HEK293 (cell line): ENCODE measurements around the gene EIF4B.
A peak's percentile ranks its signal among the peaks of the same experiment; 100 is the strongest.

Experiments
- GLIS1 ChIP-seq: fragments of 450-650 bp; formaldehyde crosslinking; IDR thresholded peaks from 2 replicates; pipeline ENCODE4 v1.5.1; 2016; ENCODE audit warnings: missing biosample characterization, missing genetic modification characterization
- HOXA7 ChIP-seq: sonication (generic); formaldehyde crosslinking; IDR thresholded peaks from 2 replicates; pipeline ENCODE4 v1.8.1; 2022; ENCODE audit warnings: missing genetic modification reagents, borderline replicate concordance
- KLF9 ChIP-seq: fragments of 450-650 bp; formaldehyde crosslinking; IDR thresholded peaks from 2 replicates; pipeline ENCODE4 v1.5.1; 2016; ENCODE audit warnings: missing biosample characterization, missing genetic modification characterization, low read depth
- OVOL3 ChIP-seq: fragments of 450-650 bp; formaldehyde crosslinking; IDR thresholded peaks from 2 replicates; pipeline ENCODE4 v1.5.1; 2016; ENCODE audit warnings: missing biosample characterization, missing genetic modification characterization
- PRDM10 ChIP-seq: fragments of 450-650 bp; formaldehyde crosslinking; IDR thresholded peaks from 2 replicates; pipeline ENCODE4 v1.5.1; 2016; ENCODE audit warnings: missing biosample characterization, missing genetic modification characterization
- SP2 ChIP-seq: fragments of 450-650 bp; formaldehyde crosslinking; IDR thresholded peaks from 2 replicates; pipeline ENCODE4 v1.5.1; 2016; ENCODE audit warnings: missing biosample characterization, missing genetic modification characterization
- YY2 ChIP-seq: fragments of 450-650 bp; formaldehyde crosslinking; IDR thresholded peaks from 2 replicates; pipeline ENCODE4 v1.5.1; 2016; ENCODE audit warnings: missing biosample characterization, missing genetic modification characterization
- ZBTB10 ChIP-seq: fragments of 450-650 bp; formaldehyde crosslinking; IDR thresholded peaks from 2 replicates; pipeline ENCODE4 v1.5.1; 2016; ENCODE audit warnings: missing biosample characterization, missing genetic modification characterization
- ZBTB17 ChIP-seq: fragments of 450-650 bp; formaldehyde crosslinking; IDR thresholded peaks from 2 replicates; pipeline ENCODE4 v1.5.1; 2016; ENCODE audit warnings: missing biosample characterization, missing genetic modification characterization
- ZBTB26 ChIP-seq: fragments of 450-650 bp; formaldehyde crosslinking; optimal IDR thresholded peaks from 2 replicates; pipeline ENCODE3; 2016; ENCODE audit warnings: missing biosample characterization, mild to moderate bottlenecking, missing genetic modification characterization
- ZBTB48 ChIP-seq: fragments of 450-650 bp; formaldehyde crosslinking; IDR thresholded peaks from 2 replicates; pipeline ENCODE4 v1.5.1; 2016; ENCODE audit warnings: missing biosample characterization, missing genetic modification characterization
- ZFP37 ChIP-seq: fragments of 450-650 bp; formaldehyde crosslinking; IDR thresholded peaks from 2 replicates; pipeline ENCODE4 v1.5.1; 2016; ENCODE audit warnings: missing biosample characterization, missing genetic modification characterization
- ZIC2 ChIP-seq: fragments of 450-650 bp; formaldehyde crosslinking; IDR thresholded peaks from 2 replicates; pipeline ENCODE4 v1.5.1; 2016; ENCODE audit warnings: missing biosample characterization, missing genetic modification characterization
- ZNF2 ChIP-seq: fragments of 450-650 bp; formaldehyde crosslinking; IDR thresholded peaks from 2 replicates; pipeline ENCODE4 v1.5.1; 2016; ENCODE audit warnings: missing biosample characterization, missing genetic modification characterization
- ZNF311 ChIP-seq: fragments of 450-650 bp; formaldehyde crosslinking; IDR thresholded peaks from 2 replicates; pipeline ENCODE4 v1.5.1; 2017; ENCODE audit warnings: missing biosample characterization, missing genetic modification characterization, borderline replicate concordance
- ZNF488 ChIP-seq: fragments of 450-650 bp; formaldehyde crosslinking; IDR thresholded peaks from 2 replicates; pipeline ENCODE4 v1.5.1; 2016; ENCODE audit warnings: missing biosample characterization, missing genetic modification characterization
- ZNF513 ChIP-seq: fragments of 450-650 bp; IDR thresholded peaks from 2 replicates; pipeline ENCODE4 v1.5.1; 2018; ENCODE audit warnings: missing biosample characterization, missing genetic modification characterization
- ZNF518A ChIP-seq: fragments of 450-650 bp; formaldehyde crosslinking; conservative IDR thresholded peaks from 2 replicates; pipeline ENCODE4 v1.5.1; 2016; ENCODE audit warnings: low read depth, missing biosample characterization, missing genetic modification characterization
- ZNF580 ChIP-seq: fragments of 450-650 bp; formaldehyde crosslinking; IDR thresholded peaks from 2 replicates; pipeline ENCODE4 v1.5.1; 2016; ENCODE audit warnings: missing biosample characterization, missing genetic modification characterization
- ZNF629 ChIP-seq: fragments of 450-650 bp; formaldehyde crosslinking; IDR thresholded peaks from 2 replicates; pipeline ENCODE4 v1.5.1; 2017; ENCODE audit warnings: missing biosample characterization, missing genetic modification characterization
- ZNF660 ChIP-seq: fragments of 450-650 bp; IDR thresholded peaks from 2 replicates; pipeline ENCODE4 v1.5.1; 2018; ENCODE audit warnings: missing biosample characterization, mild to moderate bottlenecking, missing genetic modification characterization
- ZNF670 ChIP-seq: fragments of 450-650 bp; formaldehyde crosslinking; IDR thresholded peaks from 2 replicates; pipeline ENCODE4 v1.5.1; 2016; ENCODE audit warnings: missing biosample characterization, missing genetic modification characterization, low read depth

Gene EIF4B

GRCh38 chr12:53065975-53066931 is 60.0 kb downstream of the EIF4B start (continued):
- TF ChIP-seq ZNF518A (tag by site-specific recombination) (no peak), ZNF580 (tag by site-specific recombination) (no peak), ZNF629 (0 out of 2 replicates have a peak, but pooled peaks have one; percentile 17), OVOL3 (tag by site-specific recombination) (no peak), ZNF488 (tag by site-specific recombination) (peak; percentile 26; the same call in 1 of the 2 replicates), KLF9 (tag by site-specific recombination) (0 out of 2 replicates have a peak, but pooled peaks have one; percentile 7), ZIC2 (tag by site-specific recombination) (0 out of 2 replicates have a peak, but pooled peaks have one; percentile 14), PRDM10 (tag by site-specific recombination) (peak; percentile 13; the same call in 1 of the 2 replicates), ZNF670 (tag by site-specific recombination) (no peak), ZBTB17 (tag by site-specific recombination) (peak; percentile 42; the same call in 1 of the 2 replicates), YY2 (tag by site-specific recombination) (no peak), ZBTB10 (tag by site-specific recombination) (peak; percentile 93), ZNF660 (tag by site-specific recombination) (peak; percentile 40; the same call in 1 of the 2 replicates), ZNF311 (tag by site-specific recombination) (no peak), ZFP37 (tag by site-specific recombination) (peak; percentile 50; the same call in 1 of the 2 replicates), GLIS1 (tag by site-specific recombination) (0 out of 2 replicates have a peak, but pooled peaks have one; percentile 33), ZNF2 (tag by site-specific recombination) (peak; percentile 70; the same call in 1 of the 2 replicates), ZBTB26 (tag by site-specific recombination) (no peak), HOXA7 (CRISPR knock-in tag) (no peak), SP2 (tag by site-specific recombination) (0 out of 2 replicates have a peak, but pooled peaks have one; percentile 9), ZNF513 (tag by site-specific recombination) (peak; percentile 99), ZBTB48 (peak; percentile 51; the same call in 1 of the 2 replicates)
